LNCaP clone FGC (cell line): ENCODE measurements around the gene RNF26.
A peak's percentile ranks its signal among the peaks of the same experiment; 100 is the strongest.

ENCODE experiments used
- DNase-seq: peaks from one replicate; pipeline ENCODE4 v3.0.0-alpha.2; 2011; ENCODE audit warnings: low read depth
- H3K4me3 ChIP-seq: 2 replicates; pipeline ENCODE4 v1.5.1; 2011; ENCODE audit warnings: mild to moderate bottlenecking, low read depth, low read length, control low read depth
- CTCF ChIP-seq: IDR thresholded peaks from 2 replicates; pipeline ENCODE4 v1.5.1; 2012; ENCODE audit warnings: mild to moderate bottlenecking; ENCODE audit not compliant: control insufficient read depth, insufficient read depth; ENCODE audit errors: extremely low read depth

The RNF26 gene

GRCh38 chr11:119306373-119306890, 27.9 kb upstream of the RNF26 start:
- H3K4me3 ChIP-seq = no peak overlapping the region
- no peak for DNase-seq
- no peak for TF ChIP-seq CTCF

- H3K4me3 ChIP-seq = no peak overlapping the region
- peak; percentile 35 for TF ChIP-seq CTCF
- no peak for DNase-seq
These were observed 27.1 kb upstream of the RNF26 start for GRCh38 chr11:119307219-119307618.

GRCh38 chr11:119307974-119308373, 26.4 kb upstream of the RNF26 start:
- H3K4me3 ChIP-seq = no peak overlapping the region
- no peak for DNase-seq
- no peak for TF ChIP-seq CTCF

GRCh38 chr11:119309411-119309810, 24.9 kb upstream of the RNF26 start:
- no peak overlapping the region for H3K4me3 ChIP-seq
- no peak for TF ChIP-seq CTCF
- DNase-seq = peak; percentile 28

- DNase-seq = no peak
- H3K4me3 ChIP-seq = no peak overlapping the region
- TF ChIP-seq CTCF = no peak
These were observed 24.2 kb upstream of the RNF26 start for GRCh38 chr11:119309953-119310681.

GRCh38 chr11:119310682-119311052, 23.7 kb upstream of the RNF26 start:
- TF ChIP-seq CTCF = no peak
- no peak for DNase-seq
- H3K4me3 ChIP-seq = no peak overlapping the region

- no peak overlapping the region for H3K4me3 ChIP-seq
- no peak for TF ChIP-seq CTCF
- DNase-seq = no peak
These were observed 19.6 kb upstream of the RNF26 start for GRCh38 chr11:119314726-119315125.
